ENCODE measurements around the gene DNAH14. TPM values are rescaled to one million over a fixed set of nuclear protein-coding genes. Genes with fewer than 3 reads are reported as not detected.

The DNAH14 gene
- total RNA-seq, 1 experiment from 2014 or later = 69.7 TPM

DNA sequence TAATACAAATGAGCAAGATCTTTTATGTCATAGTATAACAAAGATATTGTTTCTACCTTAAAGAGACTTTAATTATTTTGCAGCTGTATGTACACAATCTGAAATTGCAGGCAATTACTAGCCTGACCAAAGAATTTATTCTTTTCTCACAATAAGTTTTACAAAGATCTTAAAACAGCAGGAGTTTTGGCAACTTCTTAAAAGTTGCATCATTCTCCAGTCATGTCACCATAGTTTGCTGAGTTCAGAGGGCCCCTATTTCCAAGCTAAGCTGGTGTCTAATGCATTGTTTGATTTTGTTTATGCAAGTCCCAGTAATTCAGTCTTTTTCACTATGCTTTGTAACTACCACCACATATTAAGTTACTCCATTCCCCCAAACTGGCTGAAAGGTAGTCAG is 114.8 kb downstream of the DNAH14 start:
- Mint-ChIP-seq H3K4me1 (ENCODE audit: insufficient read depth, unreplicated experiment) (peaks cover 6% of the 10 kb centered on the region), H3K27ac (ENCODE audit: low read depth, unreplicated experiment) (no peak overlapping the region), H3K9me3 (ENCODE audit: unreplicated experiment) (no peaks in the 10 kb centered on the region), H3K4me3 (ENCODE audit: unreplicated experiment) (no peak overlapping the region), H3K36me3 (ENCODE audit: insufficient read depth, unreplicated experiment) (peaks cover 9% of the 10 kb centered on the region), H3K27me3 (ENCODE audit: insufficient read depth, unreplicated experiment) (no peaks in the 10 kb centered on the region)
- TF ChIP-seq, protein P1, sequence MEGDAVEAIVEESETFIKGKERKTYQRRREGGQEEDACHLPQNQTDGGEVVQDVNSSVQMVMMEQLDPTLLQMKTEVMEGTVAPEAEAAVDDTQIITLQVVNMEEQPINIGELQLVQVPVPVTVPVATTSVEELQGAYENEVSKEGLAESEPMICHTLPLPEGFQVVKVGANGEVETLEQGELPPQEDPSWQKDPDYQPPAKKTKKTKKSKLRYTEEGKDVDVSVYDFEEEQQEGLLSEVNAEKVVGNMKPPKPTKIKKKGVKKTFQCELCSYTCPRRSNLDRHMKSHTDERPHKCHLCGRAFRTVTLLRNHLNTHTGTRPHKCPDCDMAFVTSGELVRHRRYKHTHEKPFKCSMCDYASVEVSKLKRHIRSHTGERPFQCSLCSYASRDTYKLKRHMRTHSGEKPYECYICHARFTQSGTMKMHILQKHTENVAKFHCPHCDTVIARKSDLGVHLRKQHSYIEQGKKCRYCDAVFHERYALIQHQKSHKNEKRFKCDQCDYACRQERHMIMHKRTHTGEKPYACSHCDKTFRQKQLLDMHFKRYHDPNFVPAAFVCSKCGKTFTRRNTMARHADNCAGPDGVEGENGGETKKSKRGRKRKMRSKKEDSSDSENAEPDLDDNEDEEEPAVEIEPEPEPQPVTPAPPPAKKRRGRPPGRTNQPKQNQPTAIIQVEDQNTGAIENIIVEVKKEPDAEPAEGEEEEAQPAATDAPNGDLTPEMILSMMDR (IDR thresholded peaks at IDR 0.05; ENCODE audit: unreplicated experiment) = no peak
- peak; percentile 37 for DNase-seq (ENCODE audit: unreplicated experiment)
- BruUV-seq (replicated peaks) = no TSS peak
- ChIA-PET CTCF (no interaction called here), POLR2A (interaction anchor here (1.1 kb wide), 1 partner anchor 12 kb away, joined by 3 read pairs; no protein-coding TSS in a partner anchor)
- intact Hi-C loops (cut with micrococcal nuclease) = no loop called here

DNA sequence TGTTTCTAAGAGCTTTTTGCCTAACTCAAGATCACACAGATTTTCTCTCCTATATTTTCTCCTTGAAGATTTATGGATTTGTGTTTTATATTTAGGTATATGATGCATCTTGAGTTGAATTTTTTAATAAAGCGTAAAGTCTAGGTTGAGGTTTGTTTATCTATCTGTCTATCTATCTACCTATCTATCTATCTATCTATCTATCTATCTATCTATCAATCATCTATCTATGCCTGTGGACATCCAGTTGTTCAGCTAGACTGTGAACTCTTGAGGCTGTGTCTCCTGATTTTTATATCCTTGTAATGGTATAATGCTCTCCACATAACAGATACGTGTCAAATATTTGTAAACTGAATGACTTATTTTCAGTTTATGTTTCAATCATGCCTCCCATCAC is 120.1 kb downstream of the DNAH14 start:
- ChIA-PET CTCF (no interaction called here), POLR2A (no interaction called here)
- no peak overlapping the region for H3K4me3 Mint-ChIP-seq (ENCODE audit: unreplicated experiment)
- H3K36me3 Mint-ChIP-seq (ENCODE audit: insufficient read depth, unreplicated experiment) = no peaks in the 10 kb centered on the region
- no peaks in the 10 kb centered on the region for H3K27me3 Mint-ChIP-seq (ENCODE audit: insufficient read depth, unreplicated experiment)
- TF ChIP-seq, protein P1 (IDR thresholded peaks at IDR 0.05; ENCODE audit: unreplicated experiment) = no peak
- H3K27ac Mint-ChIP-seq (ENCODE audit: low read depth, unreplicated experiment) = no peak overlapping the region
- H3K4me1 Mint-ChIP-seq (ENCODE audit: insufficient read depth, unreplicated experiment) = no peaks in the 10 kb centered on the region
- intact Hi-C loops (cut with micrococcal nuclease) = no loop called here
- BruUV-seq (replicated peaks) = no TSS peak
- DNase-seq (ENCODE audit: unreplicated experiment) = no peak
- H3K9me3 Mint-ChIP-seq (ENCODE audit: unreplicated experiment) = no peaks in the 10 kb centered on the region

GRCh38 chr1:225063722-225064121 is 134.2 kb downstream of the DNAH14 start:
- H3K9me3 Mint-ChIP-seq (ENCODE audit: unreplicated experiment) = peaks cover 24% of the 10 kb centered on the region
- intact Hi-C loops (cut with micrococcal nuclease) = no loop called here
- TF ChIP-seq, protein P1 (IDR thresholded peaks at IDR 0.05; ENCODE audit: unreplicated experiment) = no peak
- no TSS peak for BruUV-seq (replicated peaks)
- no peak overlapping the region for H3K4me3 Mint-ChIP-seq (ENCODE audit: unreplicated experiment)
- no peaks in the 10 kb centered on the region for H3K27me3 Mint-ChIP-seq (ENCODE audit: insufficient read depth, unreplicated experiment)
- ChIA-PET POLR2A (no interaction called here), CTCF (no interaction called here)
- H3K27ac Mint-ChIP-seq (ENCODE audit: low read depth, unreplicated experiment) = no peak overlapping the region
- no peaks in the 10 kb centered on the region for H3K4me1 Mint-ChIP-seq (ENCODE audit: insufficient read depth, unreplicated experiment)
- no peak for DNase-seq (ENCODE audit: unreplicated experiment)
- peaks cover 6% of the 10 kb centered on the region for H3K36me3 Mint-ChIP-seq (ENCODE audit: insufficient read depth, unreplicated experiment)

DNA sequence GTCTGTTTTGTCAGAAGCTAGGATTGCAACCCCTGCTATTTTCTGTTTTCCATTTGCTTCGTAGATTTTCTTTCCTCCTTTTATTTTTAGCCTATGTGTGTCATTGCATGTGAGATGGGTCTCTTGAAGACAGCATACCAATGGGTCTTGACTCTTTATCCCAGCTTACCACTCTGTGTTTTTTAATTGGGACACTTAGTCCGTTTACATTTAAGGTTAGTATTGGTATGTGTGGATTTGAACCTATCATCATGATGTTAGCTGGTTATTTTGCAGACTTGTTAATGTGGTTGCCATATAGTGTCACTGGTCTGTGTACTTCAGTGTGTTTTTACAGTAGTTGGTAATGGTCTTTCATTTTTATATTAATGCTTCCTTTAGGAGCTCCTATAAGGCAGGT is 141.5 kb downstream of the DNAH14 start:
- CTCF ChIA-PET = interaction anchor here (0.5 kb wide), 1 partner anchor 1208 kb away, joined by 3 read pairs; no protein-coding TSS in a partner anchor
- POLR2A ChIA-PET = interaction anchor here (0.9 kb wide), 1 partner anchor 10 kb away, joined by 5 read pairs; no protein-coding TSS in a partner anchor
- BruUV-seq (replicated peaks) = no TSS peak
- no peak overlapping the region for H3K4me3 Mint-ChIP-seq (ENCODE audit: unreplicated experiment)
- no peaks in the 10 kb centered on the region for H3K4me1 Mint-ChIP-seq (ENCODE audit: insufficient read depth, unreplicated experiment)
- H3K9me3 Mint-ChIP-seq (ENCODE audit: unreplicated experiment) = peaks cover 29% of the 10 kb centered on the region
- TF ChIP-seq, protein P1 (IDR thresholded peaks at IDR 0.05; ENCODE audit: unreplicated experiment) = no peak
- no peaks in the 10 kb centered on the region for H3K27me3 Mint-ChIP-seq (ENCODE audit: insufficient read depth, unreplicated experiment)
- H3K27ac Mint-ChIP-seq (ENCODE audit: low read depth, unreplicated experiment) = no peak overlapping the region
- no peak for DNase-seq (ENCODE audit: unreplicated experiment)
- H3K36me3 Mint-ChIP-seq (ENCODE audit: insufficient read depth, unreplicated experiment) = peaks cover 10% of the 10 kb centered on the region
- intact Hi-C loops (cut with micrococcal nuclease) = no loop called here
